Hypothalamus (tissue), 51 donors: ENCODE measurements around the gene HRH1.
"Not testable (repeated sequence)": the region's sequence is repeated elsewhere in the genome, so short reads cannot be mapped to it uniquely, and the experiment has no call there.

Source experiments
- DNase-seq, 51 donors: peaks; one replicate each; lab custom pipeline; 2025; lab: John Stamatoyannopoulos, UW

The HRH1 gene

GRCh38 chr3:11201251-11202019 is 47.1 kb downstream of the HRH1 start:
- DNase-seq = no peak

- DNase-seq = no peak
Measured at GRCh38 chr3:11203961-11204360, 49.7 kb downstream of the HRH1 start.

GRCh38 chr3:11204697-11205348 is 50.5 kb downstream of the HRH1 start:
- no peak for DNase-seq

GRCh38 chr3:11205881-11206280 is 51.6 kb downstream of the HRH1 start:
- DNase-seq = not testable (repeated sequence)

DNA sequence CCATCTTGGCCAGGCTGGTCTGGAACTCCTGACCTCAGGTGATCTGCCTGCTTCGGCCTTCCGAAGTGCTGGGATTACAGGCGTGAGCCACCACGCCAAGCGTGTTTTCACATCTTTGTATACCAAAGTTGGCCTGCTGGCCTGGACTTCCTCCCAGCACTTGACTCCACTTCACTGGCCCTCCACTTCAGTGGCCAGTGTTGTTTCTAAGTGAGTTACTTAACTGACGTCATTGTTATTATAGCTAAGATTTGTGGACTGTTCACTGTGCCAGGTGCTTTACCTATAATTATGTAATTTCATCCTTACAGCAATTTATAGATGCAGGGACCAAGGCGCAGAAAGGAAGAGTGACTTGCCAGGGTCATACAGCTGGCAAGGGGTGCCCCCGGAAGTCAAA is 52.0 kb downstream of the HRH1 start:
- no peak for DNase-seq

DNA sequence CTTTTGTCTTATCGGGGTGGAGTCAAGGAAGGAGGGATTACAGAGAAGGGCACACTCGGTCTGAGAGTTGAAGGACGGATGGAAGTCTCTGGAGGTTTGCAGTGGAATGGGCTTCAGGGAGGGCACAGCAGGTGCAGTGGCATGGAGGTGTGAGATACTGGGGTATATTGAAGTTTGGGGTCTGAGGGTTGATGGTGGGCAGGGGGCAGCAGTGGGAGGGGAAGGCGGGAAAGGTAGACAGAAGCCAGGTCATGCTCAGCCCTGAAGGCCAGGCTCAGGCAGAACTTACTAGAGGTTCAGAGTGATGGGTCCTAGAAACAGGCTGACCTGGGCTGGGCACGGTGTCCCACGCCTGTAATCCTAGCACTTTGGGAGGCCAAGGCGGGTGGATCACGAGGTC is 52.7 kb downstream of the HRH1 start:
- no peak for DNase-seq

GRCh38 chr3:11211531-11212298 is 57.4 kb downstream of the HRH1 start:
- DNase-seq = no peak

- no peak for DNase-seq
Measured at GRCh38 chr3:11212299-11212608, 58.0 kb downstream of the HRH1 start.

DNA sequence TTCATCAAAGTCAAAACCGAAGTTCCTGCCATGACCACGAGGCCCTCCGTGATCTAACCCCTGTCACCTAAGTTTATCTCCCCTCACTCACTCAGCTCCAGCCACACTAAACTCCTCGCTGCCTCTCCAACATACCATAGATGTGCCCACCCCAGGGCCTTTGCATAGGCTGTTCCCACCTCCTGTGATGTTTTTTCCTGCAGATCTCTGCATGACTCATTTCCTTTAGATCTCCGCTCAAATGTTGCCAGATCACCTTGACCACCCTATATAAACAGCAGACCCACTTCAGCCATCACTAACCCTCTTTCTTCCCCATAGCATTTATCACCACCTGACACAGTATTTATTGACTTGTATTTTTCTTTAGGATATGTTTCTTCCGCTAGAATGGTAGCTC is 58.5 kb downstream of the HRH1 start:
- no peak for DNase-seq

DNA sequence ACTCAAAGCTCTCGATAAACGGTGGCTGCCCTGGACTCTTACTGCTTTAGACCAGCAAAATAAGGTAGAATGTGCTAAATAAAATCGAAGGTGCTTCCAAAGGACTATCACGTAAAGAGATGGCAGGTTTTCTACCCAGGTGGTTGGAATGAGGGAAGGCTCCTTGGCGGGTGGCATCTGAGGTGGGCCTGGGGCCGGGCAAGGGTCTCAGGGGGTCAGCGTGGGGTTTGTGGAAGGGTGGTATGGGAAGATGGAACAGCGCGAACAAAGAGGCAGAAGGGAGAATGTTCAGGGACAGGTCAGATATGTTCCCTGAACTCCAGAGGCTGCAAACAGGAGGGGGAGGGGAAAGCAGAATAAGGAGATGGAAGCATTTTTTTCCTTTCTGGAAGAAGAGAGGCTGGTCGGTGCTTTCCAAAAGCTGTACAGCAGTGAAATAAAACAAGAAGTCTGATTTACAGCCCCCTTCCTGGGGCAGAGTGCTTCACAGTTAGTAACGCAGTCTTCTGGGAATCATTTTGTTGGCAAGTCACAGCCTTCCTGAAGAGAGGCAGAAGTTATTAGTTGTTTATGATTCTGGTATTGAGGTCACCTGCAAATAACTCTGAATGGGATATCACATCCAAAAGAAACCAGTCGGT is 59.6 kb downstream of the HRH1 start:
- DNase-seq = no peak

DNA sequence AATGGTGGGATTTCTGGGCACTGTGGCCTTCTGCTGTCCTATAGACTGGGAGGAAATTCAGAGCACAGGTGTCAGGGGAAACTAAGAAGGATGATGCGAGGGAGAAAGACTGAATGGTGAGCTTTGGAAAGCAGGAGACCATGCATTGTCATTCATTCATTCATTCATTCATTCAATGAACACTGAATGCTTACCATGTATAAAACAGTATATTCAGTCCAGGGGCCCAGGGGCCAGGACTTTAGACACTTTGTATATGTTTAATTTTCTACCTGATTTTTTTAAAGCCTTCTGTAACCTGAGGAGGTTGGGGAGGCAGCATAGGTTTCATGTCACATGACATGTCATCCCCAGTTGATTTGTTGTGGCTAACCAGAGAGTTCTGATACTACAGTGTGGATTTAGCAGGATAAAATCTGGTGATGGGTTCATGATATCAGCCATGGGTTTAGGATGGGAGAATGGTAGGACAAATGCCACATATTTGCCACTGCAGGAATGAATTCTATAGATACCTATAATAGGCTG is 60.2 kb downstream of the HRH1 start:
- no peak for DNase-seq

DNA sequence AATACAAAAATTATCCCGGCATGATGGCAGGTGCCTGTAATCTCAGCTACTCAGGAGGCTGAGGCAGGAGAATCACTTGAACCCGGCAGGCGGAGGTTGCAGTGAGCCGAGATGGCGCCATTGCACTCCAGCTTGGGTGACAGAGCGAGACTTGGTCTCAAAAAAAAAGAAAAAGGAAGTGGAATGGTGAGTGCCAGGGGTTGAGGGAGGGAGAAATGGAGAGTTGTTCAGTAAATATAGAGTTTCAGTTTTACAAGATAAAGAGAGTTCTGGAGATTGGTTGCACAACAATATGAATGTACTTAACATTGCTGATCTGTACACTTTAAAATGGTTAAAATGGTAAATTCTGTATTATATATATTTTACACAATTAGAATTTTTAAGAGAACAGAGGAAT is 63.1 kb downstream of the HRH1 start:
- not testable (repeated sequence) for DNase-seq

DNA sequence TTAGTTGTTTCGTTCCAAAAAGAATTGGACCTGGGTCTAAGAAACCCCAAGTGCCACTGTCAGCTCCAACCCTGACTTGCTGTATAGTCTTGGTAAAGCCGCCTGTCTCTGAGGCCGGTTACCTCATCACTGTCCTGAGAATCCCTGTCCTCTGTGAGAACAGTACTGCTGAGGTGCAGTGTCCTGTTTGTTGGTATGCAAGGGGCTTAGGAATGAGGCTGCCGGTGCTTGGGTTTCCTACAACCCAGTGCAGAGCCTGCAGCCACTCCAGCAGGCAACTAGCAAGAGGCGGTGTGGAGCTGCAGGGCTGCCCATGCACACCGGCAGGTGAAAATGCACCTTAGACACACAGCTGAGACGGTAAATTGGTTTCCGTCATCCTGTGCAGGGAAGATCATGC is 65.9 kb downstream of the HRH1 start:
- no peak for DNase-seq

GRCh38 chr3:11221818-11222415 is 67.6 kb downstream of the HRH1 start:
- DNase-seq = no peak

GRCh38 chr3:11224010-11224409 is 69.7 kb downstream of the HRH1 start:
- no peak for DNase-seq

DNA sequence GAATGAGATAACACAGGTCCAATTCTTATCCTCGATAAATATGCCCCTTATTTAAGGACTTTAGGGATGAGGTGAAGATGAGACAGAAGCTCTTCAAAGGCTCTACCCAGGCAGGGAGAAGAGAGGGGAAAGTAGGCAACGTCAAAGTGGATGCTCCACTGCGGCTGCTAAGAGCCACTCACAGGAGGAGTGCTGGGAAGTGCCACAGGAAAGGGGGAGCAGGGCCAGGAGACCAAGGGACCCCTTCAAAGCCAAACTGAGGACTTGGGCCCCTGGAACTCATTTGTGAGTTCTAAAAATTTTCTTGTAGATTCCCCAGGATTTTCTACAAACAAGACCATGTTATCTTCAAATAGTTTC is 70.6 kb downstream of the HRH1 start:
- DNase-seq = no peak

DNA sequence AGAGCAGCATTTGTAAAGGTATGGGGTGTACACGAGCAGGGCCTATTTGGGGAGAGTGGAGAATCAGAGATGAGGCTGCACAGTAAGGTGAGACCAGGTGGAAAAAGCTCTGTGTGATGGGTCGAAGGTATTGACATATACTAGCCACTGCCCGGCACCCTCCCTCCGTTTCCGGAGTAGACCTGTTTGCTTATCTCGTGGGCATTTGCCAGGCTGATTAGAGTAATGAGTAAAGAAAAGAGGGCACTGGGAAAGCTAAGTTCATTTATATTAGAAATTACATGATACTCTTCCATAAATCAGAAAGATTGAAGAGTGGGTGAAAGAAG is 71.7 kb downstream of the HRH1 start:
- no peak for DNase-seq

GRCh38 chr3:11228041-11228440 is 73.7 kb downstream of the HRH1 start:
- no peak for DNase-seq

DNA sequence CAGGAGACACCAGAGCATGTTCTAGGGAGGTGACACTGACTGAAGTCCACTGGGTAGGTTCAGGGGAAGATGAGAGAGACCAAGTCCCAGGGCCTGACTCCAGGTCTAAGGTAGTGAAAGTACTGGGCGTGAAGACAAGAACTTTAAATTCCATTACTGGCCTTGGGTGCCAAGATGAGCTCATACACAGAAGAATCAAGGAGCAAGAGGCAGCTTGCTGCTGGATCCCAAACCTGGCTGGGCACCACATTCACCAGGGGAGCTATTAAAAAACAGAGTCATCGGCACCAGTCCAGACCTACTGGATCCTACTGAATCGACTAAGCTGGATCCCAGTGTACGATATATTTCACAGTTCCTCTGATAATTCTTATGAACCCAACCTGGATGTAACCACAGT is 75.8 kb downstream of the HRH1 start:
- DNase-seq = no peak

DNA sequence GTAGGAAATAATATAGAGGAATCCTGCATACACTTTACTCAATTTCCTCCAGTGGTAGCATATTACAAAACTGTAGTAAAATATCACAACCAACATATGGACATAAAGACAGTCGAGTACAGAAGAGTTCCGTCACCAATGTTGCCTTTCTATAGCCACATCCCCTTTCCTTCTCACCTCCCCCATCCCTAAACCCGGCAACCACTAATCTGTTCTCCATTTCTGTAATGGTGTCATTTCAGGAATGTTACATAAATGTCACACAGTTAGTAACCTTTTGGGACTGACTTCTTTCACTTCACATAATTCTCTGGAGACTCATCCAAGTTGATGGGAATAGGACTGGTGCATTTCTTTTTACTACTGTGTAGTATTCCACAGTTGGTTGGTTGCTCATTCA is 76.5 kb downstream of the HRH1 start:
- DNase-seq = no peak

- DNase-seq = peak in 1 of 51 donors; percentile 1
Measured at GRCh38 chr3:11235385-11235784, 81.1 kb downstream of the HRH1 start.
